ENCODE data around the gene GTF3C2. TPM values are rescaled to one million over a fixed set of nuclear protein-coding genes. Genes with fewer than 3 reads are reported as not detected.

The GTF3C2 gene
- total RNA-seq, result 21.0 and 22.5 TPM in 2 replicates

GRCh38 chr2:27356382-27357181 lies at the start of gene GTF3C2:
GTF3C2 (minus strand) TSS chr2:27356764; CDS start chr2:27343554, 13,210 bp downstream.

DNA sequence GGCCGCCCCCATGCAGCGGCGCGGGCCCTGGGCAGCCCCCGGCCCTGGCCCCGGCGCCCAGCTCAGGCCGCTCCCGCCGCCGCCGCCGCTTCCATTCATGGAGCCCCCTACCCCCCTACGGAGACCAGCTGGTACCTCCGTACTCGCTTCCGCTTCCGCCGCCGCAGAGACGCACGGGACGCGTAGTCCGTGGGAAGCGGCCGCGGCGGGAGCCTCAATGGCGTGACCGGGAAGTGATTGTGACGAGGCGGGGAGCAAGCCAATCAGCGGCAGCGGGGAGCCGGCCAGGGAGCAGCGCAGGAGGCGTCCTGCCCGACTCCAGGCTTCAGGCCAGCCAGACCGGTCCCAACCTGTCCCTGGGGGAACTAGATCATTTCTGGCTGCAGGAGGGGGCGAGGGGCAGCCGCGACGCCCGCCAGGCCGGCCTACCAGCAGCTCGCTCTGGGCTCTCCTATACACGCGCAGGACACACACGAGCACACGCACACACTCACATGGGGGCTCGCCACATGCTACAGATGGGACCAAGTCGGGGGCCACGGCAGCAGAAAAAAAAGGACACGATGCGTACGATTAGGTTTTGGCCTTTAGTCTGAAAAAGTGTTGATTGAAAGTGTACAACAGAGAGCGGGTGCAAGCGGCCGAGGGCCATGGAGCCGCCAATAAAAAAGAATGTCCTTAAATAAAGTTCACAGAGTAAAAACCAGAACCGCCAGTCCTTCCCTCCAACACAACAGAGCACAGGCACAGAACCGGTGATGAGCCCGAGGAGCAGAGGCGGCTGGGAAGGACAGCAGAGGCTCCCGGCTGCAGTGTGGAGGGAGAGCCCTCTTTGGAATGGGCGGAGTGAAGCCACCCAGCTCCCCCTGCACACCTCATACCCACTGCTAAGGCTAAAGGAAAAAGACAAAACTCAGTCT lies 24.3 kb upstream of the GTF3C2 start, which contains the start of gene ZNF513:
TSS of gene ZNF513 (minus strand) at position 109 of the 920 bp plus-strand sequence. CDS start 208 bp downstream, outside the sequence.

GRCh38 chr2:27370026-27370815 lies 13.7 kb upstream of the GTF3C2 start, which contains the start of the genes EIF2B4 and SNX17:
EIF2B4 (minus strand) TSS chr2:27370338; CDS start chr2:27370314, 24 bp downstream.
SNX17 (plus strand) TSS chr2:27370616; CDS start chr2:27370744, 128 bp downstream.

DNA sequence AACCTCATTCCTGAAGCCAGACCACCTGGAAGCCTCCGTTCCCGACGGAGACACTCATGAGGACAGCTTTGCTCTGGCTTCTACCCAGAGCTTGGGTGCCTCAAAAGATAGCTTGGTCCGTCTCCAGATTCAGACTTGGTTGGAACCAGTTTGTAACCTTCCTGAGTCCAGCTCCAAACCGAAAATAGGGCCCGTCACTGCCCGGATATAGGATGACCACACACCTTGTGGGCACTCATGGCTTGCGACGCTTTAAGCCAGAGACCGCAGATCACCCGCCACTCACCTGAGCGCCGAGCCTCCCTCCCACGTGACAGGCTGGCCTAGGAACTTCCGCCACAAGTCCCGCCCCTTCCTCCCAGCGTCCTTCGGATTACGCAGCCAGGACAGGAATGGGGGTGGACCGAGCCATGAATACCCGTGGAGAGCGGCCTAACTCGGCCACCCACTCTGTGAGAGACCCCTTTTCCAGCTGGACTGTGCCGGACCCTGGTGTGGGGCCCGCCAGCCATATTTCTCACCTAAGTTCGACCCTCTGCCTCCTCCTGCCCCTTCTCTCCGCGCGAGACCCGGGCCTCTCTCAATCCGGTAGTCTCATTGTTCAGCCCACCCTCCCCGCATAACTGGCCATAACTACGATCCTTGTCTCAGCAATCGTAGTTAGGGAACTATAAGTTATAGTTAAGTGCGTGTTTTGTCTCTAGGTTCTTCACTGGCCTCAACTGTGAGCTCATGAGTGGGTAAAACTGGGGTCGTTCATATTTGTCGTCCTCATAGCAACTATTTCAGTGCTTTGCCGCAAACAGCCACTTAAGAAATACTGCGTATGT lies 33.6 kb downstream of the GTF3C2 start, which contains the start of gene MPV17:
TSS of gene MPV17 (minus strand) at position 332 of the 830 bp plus-strand sequence. CDS start 580 bp downstream, outside the sequence.

GRCh38 chr2:27308359-27308881 lies 48.1 kb downstream of the GTF3C2 start, which contains the start of gene UCN:
UCN (minus strand) TSS chr2:27308445; CDS start chr2:27307895, 550 bp downstream.

GRCh38 chr2:27281855-27282559 lies 74.6 kb downstream of the GTF3C2 start, which contains the start of gene TRIM54:
TRIM54 (plus strand) TSS chr2:27282429; CDS start chr2:27282732, 303 bp downstream.

Other genes starting within 250 kb of the GTF3C2 start
- gene CGREF1, start 237.6 kb downstream of the GTF3C2 start, total RNA-seq, result 7.0 and 12.2 TPM in 2 replicates
- 0.40 TPM in 1 of 2 replicates, not detected in the other for gene ABHD1, start 232.9 kb downstream of the GTF3C2 start, total RNA-seq
- 40.1 and 54.8 TPM in 2 replicates for gene PREB, start 222.1 kb downstream of the GTF3C2 start, total RNA-seq
- gene PRR30, start 217.4 kb downstream of the GTF3C2 start, total RNA-seq, result not detected in 2 replicates
- not detected in 2 replicates for gene TCF23, start 207.8 kb downstream of the GTF3C2 start, total RNA-seq
- gene ATRAID, start 144.7 kb downstream of the GTF3C2 start, total RNA-seq, result 219 and 241 TPM in 2 replicates
- gene SLC5A6, start 144.5 kb downstream of the GTF3C2 start, total RNA-seq, result 6.2 and 10.8 TPM in 2 replicates
- 20.6 and 26.8 TPM in 2 replicates for gene CAD, start 139.4 kb downstream of the GTF3C2 start, total RNA-seq
- gene SLC30A3, start 93.7 kb downstream of the GTF3C2 start, total RNA-seq, result 0.19 TPM in 1 of 2 replicates, not detected in the other
- gene DNAJC5G, start 81.3 kb downstream of the GTF3C2 start, total RNA-seq, result not detected in 2 replicates
- gene TRIM54, start 74.3 kb downstream of the GTF3C2 start, total RNA-seq, result 0.13 and 0.19 TPM in 2 replicates
- 0.40 and 0.50 TPM in 2 replicates for gene UCN, start 48.3 kb downstream of the GTF3C2 start, total RNA-seq
- gene MPV17, start 33.7 kb downstream of the GTF3C2 start, total RNA-seq, result 72.7 and 75.7 TPM in 2 replicates
- gene EIF2B4, start 13.6 kb upstream of the GTF3C2 start, total RNA-seq, result 29.8 and 33.2 TPM in 2 replicates
- gene SNX17, start 13.9 kb upstream of the GTF3C2 start, total RNA-seq, result 136 and 145 TPM in 2 replicates
- gene ZNF513, start 24.0 kb upstream of the GTF3C2 start, total RNA-seq, result 6.4 and 7.5 TPM in 2 replicates
- 76.8 and 107 TPM in 2 replicates for gene PPM1G, start 52.8 kb upstream of the GTF3C2 start, total RNA-seq
- gene NRBP1, start 71.9 kb upstream of the GTF3C2 start, total RNA-seq, result 98.6 and 107 TPM in 2 replicates
- 0.13 and 0.37 TPM in 2 replicates for gene KRTCAP3, start 85.6 kb upstream of the GTF3C2 start, total RNA-seq
- 34.1 and 42.7 TPM in 2 replicates for gene IFT172, start 133.0 kb upstream of the GTF3C2 start, total RNA-seq
- 87.1 and 98.2 TPM in 2 replicates for gene FNDC4, start 138.4 kb upstream of the GTF3C2 start, total RNA-seq
- 22.0 and 22.6 TPM in 2 replicates for gene GCKR, start 140.1 kb upstream of the GTF3C2 start, total RNA-seq
- 16.6 and 24.7 TPM in 2 replicates for gene ZNF512, start 226.3 kb upstream of the GTF3C2 start, total RNA-seq

Data from aortic smooth muscle cell (primary cell).